Astrocyte of the cerebellum (primary cell): ENCODE results near the gene AACS.
A peak's percentile ranks its signal among the peaks of the same experiment; 100 is the strongest.

Source experiments
- DNase-seq: peaks from one replicate; pipeline ENCODE4 v3.0.0-alpha.2; 2011; ENCODE audit warnings: low read depth
- H3K4me3 ChIP-seq: 2 replicates; pipeline ENCODE4 v1.5.1; 2011; ENCODE audit warnings: mild to moderate bottlenecking, low read depth, low read length, moderate library complexity
- in situ Hi-C: cut with HindIII; loops from 2 replicates; pipeline ENCODE4 v1.10.0; 2017; ENCODE audit warnings: low sequenced_read_pairs
- TF ChIP-seq, protein P1 (sequence below): IDR thresholded peaks from 2 replicates; pipeline ENCODE4 v1.5.1; 2012; ENCODE audit warnings: low read length, low read depth, moderate library complexity, mild to moderate bottlenecking; ENCODE audit errors: missing control alignments

The AACS gene

DNA sequence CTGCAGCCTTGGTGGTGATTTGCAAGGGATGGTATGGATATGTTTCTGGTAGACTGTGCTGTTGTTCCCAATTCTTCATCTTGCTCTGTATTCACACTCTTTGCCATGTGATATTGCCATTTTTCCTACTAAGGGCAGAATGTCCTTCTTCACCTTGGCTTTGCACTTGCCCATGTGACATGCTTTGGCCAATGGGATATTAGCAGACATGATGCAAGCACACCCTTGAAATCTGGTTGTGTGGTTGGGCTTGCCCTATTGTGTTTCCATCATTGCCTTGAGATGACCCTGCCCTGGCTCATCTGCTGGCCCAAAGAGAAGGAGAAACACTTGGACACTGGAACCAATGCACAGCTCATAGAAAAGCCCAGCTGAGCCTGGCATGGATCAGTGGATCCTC, 110.3 kb downstream of the AACS start:
- TF ChIP-seq, protein P1, sequence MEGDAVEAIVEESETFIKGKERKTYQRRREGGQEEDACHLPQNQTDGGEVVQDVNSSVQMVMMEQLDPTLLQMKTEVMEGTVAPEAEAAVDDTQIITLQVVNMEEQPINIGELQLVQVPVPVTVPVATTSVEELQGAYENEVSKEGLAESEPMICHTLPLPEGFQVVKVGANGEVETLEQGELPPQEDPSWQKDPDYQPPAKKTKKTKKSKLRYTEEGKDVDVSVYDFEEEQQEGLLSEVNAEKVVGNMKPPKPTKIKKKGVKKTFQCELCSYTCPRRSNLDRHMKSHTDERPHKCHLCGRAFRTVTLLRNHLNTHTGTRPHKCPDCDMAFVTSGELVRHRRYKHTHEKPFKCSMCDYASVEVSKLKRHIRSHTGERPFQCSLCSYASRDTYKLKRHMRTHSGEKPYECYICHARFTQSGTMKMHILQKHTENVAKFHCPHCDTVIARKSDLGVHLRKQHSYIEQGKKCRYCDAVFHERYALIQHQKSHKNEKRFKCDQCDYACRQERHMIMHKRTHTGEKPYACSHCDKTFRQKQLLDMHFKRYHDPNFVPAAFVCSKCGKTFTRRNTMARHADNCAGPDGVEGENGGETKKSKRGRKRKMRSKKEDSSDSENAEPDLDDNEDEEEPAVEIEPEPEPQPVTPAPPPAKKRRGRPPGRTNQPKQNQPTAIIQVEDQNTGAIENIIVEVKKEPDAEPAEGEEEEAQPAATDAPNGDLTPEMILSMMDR = no peak
- DNase-seq = no peak
- in situ Hi-C loops = no loop called here
- no peak overlapping the region for H3K4me3 ChIP-seq

- no peak overlapping the region for H3K4me3 ChIP-seq
- TF ChIP-seq, protein P1 = no peak
- no peak for DNase-seq
- in situ Hi-C loops = no loop called here
These were observed 113.0 kb downstream of the AACS start for GRCh38 chr12:125178222-125178621.

DNA sequence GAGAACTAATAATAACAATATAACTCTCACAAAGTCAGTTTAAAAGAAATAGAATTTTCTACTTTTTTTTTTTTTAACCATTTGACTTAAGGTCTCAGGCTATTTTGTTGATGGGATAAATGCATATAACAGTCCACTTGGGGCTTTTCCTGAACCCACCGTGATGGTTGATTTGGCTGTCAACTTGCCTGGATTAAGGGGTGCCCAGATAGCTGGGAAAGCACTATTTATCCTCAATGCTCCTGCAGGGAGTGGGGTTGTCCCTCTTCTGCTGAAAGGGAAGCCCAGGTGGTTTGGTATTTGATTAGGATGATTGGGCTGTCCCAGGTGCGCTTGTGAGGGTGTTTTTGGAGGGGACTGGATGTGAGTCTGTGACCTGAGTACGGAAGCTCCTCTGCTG, 114.9 kb downstream of the AACS start:
- H3K4me3 ChIP-seq = no peak overlapping the region
- TF ChIP-seq, protein P1 = no peak
- in situ Hi-C loops = no loop called here
- no peak for DNase-seq

GRCh38 chr12:125181107-125181506, 115.9 kb downstream of the AACS start:
- no peak overlapping the region for H3K4me3 ChIP-seq
- in situ Hi-C loops = no loop called here
- no peak for DNase-seq
- TF ChIP-seq, protein P1 = no peak

GRCh38 chr12:125183187-125184067, 118.2 kb downstream of the AACS start:
- in situ Hi-C loops = no loop called here
- no peak overlapping the region for H3K4me3 ChIP-seq
- TF ChIP-seq, protein P1 = peak; percentile 99
- DNase-seq = peak; percentile 42

DNA sequence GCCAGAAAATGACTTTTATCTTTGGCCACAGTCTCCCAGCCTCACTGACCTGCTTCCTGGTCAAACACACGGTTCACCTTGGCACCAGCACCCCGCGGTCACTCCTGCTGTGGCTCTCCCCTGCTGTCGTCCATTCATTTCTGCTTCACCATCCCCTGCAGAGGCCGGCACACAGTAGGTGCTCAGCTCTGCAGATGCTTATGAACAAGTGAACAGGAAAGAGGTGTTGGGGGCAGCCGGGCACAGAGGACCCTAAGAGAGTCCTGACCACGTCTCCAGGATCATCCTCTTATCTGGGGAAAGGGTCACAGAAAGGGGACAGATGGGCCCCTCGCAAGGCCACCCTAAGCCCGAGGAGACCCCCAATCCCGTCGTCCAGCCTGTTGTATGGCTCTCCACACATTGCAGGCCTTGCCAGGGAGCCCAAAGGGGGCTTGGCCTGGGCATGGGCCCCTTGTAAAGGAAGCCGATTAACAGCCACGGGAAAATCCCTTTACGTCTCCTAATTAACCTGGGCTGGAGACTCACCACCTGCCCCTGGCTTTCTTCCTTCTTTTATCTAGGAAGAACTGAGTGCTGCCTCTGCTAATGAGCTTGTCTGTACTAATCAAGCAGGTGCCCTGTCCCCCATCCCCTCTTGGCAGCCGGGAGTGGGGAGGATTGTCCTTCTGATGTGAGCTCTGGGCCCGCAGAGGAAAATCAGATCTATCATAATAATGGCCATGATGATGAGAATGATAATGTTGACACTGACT, 119.2 kb downstream of the AACS start:
- no peak overlapping the region for H3K4me3 ChIP-seq
- TF ChIP-seq, protein P1 = no peak
- no peak for DNase-seq
- in situ Hi-C loops = no loop called here
